Caco-2 (cell line): ENCODE results near the gene CLDN14. TPM values are rescaled to one million over a fixed set of nuclear protein-coding genes. Genes with fewer than 3 reads are reported as not detected.

Experiments
- BruUV-seq: library from RNA; stranded (reverse); fragments of 400-500 nt; replicated peaks from 2 replicates; lab custom pipeline; 2021; lab: Mats Ljungman, UMichigan
- CTCF ChIA-PET: fragments of 300-600 bp; sonication (Branson Sonifier 250); formaldehyde crosslinking; loops from one replicate; lab custom pipeline; 2022; ENCODE audit warnings: antibody characterized with exemption; lab: Charles Lee
- POLR2A ChIA-PET: fragments of 300-600 bp; sonication (Branson Sonifier 250); formaldehyde crosslinking; loops from one replicate; lab custom pipeline; 2022; ENCODE audit warnings: antibody characterized with exemption; lab: Charles Lee
- DNase-seq, 2 experiments: peaks; one replicate each; pipeline versions ENCODE4 v3.0.0 to v3.0.0-alpha.2; 2020 to 2022
- H3K27me3 ChIP-seq: replicated peaks from 2 replicates; pipeline ENCODE4 v1.6.0; 2011; ENCODE audit warnings: low read length; ENCODE audit not compliant: control insufficient read depth, insufficient read depth
- H3K36me3 ChIP-seq: 2 replicates; pipeline ENCODE4 v1.5.1; 2011; ENCODE audit warnings: low read length; ENCODE audit not compliant: control insufficient read depth, insufficient read depth
- H3K4me1 ChIP-seq: fragments of 250-450 bp; sonication (Bioruptor Pico); 2 replicates; pipeline ENCODE4 v1.5.1; 2020; ENCODE audit warnings: mild to moderate bottlenecking
- H3K4me3 ChIP-seq: 2 replicates; pipeline ENCODE4 v1.5.1; 2011; ENCODE audit warnings: low read depth, mild to moderate bottlenecking, control low read depth, low read length
- H3K9me3 ChIP-seq: fragments of 250-450 bp; sonication (Bioruptor Pico); 2 replicates; pipeline ENCODE4 v1.5.1; 2020; ENCODE audit warnings: mild to moderate bottlenecking, moderate library complexity
- H3K27ac Mint-ChIP-seq: one replicate; pipeline ENCODE4 v1.8.0; 2022; ENCODE audit warnings: mixed read lengths; ENCODE audit not compliant: unreplicated experiment
- H3K27me3 Mint-ChIP-seq: one replicate; pipeline ENCODE4 v1.8.0; 2022; ENCODE audit warnings: mixed read lengths; ENCODE audit not compliant: insufficient read depth, unreplicated experiment
- H3K36me3 Mint-ChIP-seq: one replicate; pipeline ENCODE4 v1.8.0; 2022; ENCODE audit warnings: mild to moderate bottlenecking, mixed read lengths; ENCODE audit not compliant: insufficient read depth, unreplicated experiment
- H3K4me1 Mint-ChIP-seq: one replicate; pipeline ENCODE4 v1.8.0; 2022; ENCODE audit warnings: low read depth, mixed read lengths; ENCODE audit not compliant: unreplicated experiment
- H3K4me3 Mint-ChIP-seq: one replicate; pipeline ENCODE4 v1.8.0; 2022; ENCODE audit warnings: mild to moderate bottlenecking, moderate library complexity, mixed read lengths; ENCODE audit not compliant: unreplicated experiment
- H3K9me3 Mint-ChIP-seq: one replicate; pipeline ENCODE4 v1.8.0; 2022; ENCODE audit warnings: mixed read lengths; ENCODE audit not compliant: unreplicated experiment
- intact Hi-C: fragments of 100-400 bp; cut with micrococcal nuclease; formaldehyde crosslinking; loops from one replicate; pipeline ENCODE4 v1.10.0; 2022; ENCODE audit not compliant: unreplicated experiment
- total RNA-seq: library from RNA; stranded (reverse); gene quantifications from 2 replicates; pipeline ENCODE4 v1.2.3, GENCODE V29; 2022
- TF ChIP-seq, protein P1 (sequence below), 2 experiments: fragments of 200-600 bp in 1 of 2; IDR thresholded peaks; 1 replicate in 1 of 2; 2 replicates in 1 of 2; pipeline versions ENCODE4 v1.5.1 to v1.8.0; 2011 to 2022; ENCODE audit warnings: antibody characterized with exemption in 1 of 2, control low read depth in 1 of 2, inconsistent platforms in 1 of 2, low read depth in 1 of 2, low read length in 1 of 2, mild to moderate bottlenecking in 1 of 2, moderate library complexity in 1 of 2; ENCODE audit not compliant: insufficient read depth in 1 of 2, severe bottlenecking in 1 of 2, unreplicated experiment in 1 of 2

CLDN14 gene
- total RNA-seq, 1 experiment from 2014 or later, result not detected

DNA sequence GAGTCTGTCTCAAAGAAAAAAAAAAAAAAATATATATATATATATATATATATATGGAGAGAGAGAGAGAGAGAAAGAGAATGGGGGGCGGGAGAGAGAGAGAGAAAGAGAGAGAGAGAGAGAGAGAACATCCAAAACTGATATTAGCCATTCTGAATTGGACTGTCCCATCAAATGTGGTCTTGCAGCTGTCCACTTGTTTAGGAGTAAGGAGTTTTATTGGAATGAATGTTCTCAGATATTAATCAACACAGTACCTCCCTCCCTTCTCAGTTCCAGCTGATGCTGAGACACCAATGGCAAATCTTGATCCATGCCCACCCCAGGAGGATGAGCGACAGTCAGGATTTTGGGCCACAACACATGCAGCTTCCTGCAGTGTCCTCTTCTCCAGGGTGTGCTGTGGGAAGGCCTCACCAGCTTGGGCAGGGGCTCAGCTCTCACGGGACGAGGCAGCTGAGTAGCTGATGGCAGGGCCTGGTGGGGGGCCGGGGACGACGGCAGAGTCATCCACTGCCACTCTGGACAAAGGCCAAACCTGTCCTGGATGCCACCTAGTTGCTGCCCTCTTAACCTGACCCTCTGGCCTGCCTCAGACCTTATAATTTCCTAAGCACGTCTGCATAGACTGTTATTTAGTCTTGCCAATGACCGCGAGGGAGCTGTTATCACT lies 9.3 kb upstream of the CLDN14 start:
- Histone ChIP-seq H3K27me3 (no peaks in the 10 kb centered on the region), H3K36me3 (no peaks in the 10 kb centered on the region), H3K9me3 (no peaks in the 10 kb centered on the region), H3K4me3 (no peak overlapping the region), H3K4me1 (no peaks in the 10 kb centered on the region)
- no peak overlapping the region for H3K27ac Mint-ChIP-seq
- H3K9me3 Mint-ChIP-seq, result no peaks in the 10 kb centered on the region
- no peaks in the 10 kb centered on the region for H3K27me3 Mint-ChIP-seq
- CTCF ChIA-PET, result no interaction called here
- TF ChIP-seq, protein P1, sequence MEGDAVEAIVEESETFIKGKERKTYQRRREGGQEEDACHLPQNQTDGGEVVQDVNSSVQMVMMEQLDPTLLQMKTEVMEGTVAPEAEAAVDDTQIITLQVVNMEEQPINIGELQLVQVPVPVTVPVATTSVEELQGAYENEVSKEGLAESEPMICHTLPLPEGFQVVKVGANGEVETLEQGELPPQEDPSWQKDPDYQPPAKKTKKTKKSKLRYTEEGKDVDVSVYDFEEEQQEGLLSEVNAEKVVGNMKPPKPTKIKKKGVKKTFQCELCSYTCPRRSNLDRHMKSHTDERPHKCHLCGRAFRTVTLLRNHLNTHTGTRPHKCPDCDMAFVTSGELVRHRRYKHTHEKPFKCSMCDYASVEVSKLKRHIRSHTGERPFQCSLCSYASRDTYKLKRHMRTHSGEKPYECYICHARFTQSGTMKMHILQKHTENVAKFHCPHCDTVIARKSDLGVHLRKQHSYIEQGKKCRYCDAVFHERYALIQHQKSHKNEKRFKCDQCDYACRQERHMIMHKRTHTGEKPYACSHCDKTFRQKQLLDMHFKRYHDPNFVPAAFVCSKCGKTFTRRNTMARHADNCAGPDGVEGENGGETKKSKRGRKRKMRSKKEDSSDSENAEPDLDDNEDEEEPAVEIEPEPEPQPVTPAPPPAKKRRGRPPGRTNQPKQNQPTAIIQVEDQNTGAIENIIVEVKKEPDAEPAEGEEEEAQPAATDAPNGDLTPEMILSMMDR (IDR thresholded peaks at IDR 0.05; ENCODE audit: insufficient read depth in 1 of 2, low read depth in 1 of 2, low read length in 1 of 2, severe bottlenecking in 1 of 2, unreplicated experiment in 1 of 2), result no peak
- DNase-seq, result no peak
- POLR2A ChIA-PET, result no interaction called here
- no TSS peak for BruUV-seq
- H3K4me1 Mint-ChIP-seq, result no peaks in the 10 kb centered on the region
- intact Hi-C loops, result no loop called here
- no peaks in the 10 kb centered on the region for H3K36me3 Mint-ChIP-seq
- no peak overlapping the region for H3K4me3 Mint-ChIP-seq

DNA sequence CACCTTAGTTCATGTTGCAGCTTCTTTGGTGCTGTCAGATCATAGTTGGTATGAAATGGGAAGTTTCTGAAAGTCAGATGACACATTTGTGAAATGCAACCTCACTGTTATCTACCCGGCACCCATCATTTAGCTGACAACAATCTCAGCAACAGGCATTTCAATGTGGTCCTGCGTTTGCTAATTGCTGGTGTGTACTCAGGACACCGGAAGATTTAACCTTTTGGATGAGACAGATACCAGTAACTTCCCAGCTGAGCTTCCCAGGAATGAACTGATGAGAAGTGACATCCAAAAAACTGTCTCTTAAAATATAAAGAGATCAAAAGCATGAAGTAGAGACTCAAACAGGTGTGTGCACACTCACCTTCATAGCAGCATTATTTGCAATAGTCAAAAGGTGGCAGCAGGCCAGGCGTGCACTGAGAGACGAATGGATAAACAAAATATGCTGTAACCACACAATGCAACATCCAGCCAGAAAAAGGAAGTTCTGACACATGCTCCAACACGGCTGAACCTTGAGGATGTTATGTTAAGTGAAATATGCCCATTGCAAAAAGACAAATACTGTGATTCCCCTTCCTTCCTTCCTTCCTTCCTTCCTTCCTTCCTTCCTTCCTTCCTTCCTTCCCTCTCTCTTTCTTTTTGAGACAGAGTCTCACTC lies 7.9 kb upstream of the CLDN14 start:
- POLR2A ChIA-PET, result no interaction called here
- no TSS peak for BruUV-seq

DNA sequence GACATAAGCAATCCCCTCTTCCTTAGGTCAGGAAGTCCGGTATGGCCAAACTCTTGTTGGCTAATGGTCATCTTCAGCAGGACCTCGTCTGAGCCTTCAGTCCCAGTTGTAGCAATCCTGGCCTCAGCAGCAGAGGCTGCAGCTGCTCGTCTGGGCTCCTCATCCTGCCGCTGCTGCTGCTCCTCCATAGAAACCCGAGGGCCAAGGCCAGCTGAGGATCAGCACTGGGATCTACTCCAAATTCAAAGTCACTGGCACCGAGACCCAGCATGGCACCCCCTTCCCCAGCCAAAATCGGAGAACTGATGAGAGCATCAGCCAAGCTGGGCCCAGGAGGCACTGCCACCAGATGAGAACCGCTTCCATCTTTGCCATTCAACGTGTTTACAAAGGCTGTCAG lies 6.3 kb upstream of the CLDN14 start:
- CTCF ChIA-PET, result interaction anchor here (0.6 kb wide), 1 partner anchor 476 kb away, joined by 4 read pairs; no protein-coding TSS in a partner anchor
- POLR2A ChIA-PET, result no interaction called here

More for the DNA sequence above, 7.9 kb upstream of the CLDN14 start:
- Mint-ChIP-seq H3K36me3 (no peaks in the 10 kb centered on the region), H3K27ac (no peak overlapping the region), H3K27me3 (no peaks in the 10 kb centered on the region), H3K4me3 (no peak overlapping the region), H3K9me3 (no peaks in the 10 kb centered on the region), H3K4me1 (peaks cover 2% of the 10 kb centered on the region)
- Histone ChIP-seq H3K4me3 (no peak overlapping the region), H3K9me3 (no peaks in the 10 kb centered on the region), H3K27me3 (no peaks in the 10 kb centered on the region), H3K36me3 (no peaks in the 10 kb centered on the region), H3K4me1 (no peaks in the 10 kb centered on the region)
- TF ChIP-seq, protein P1 (IDR thresholded peaks at IDR 0.05; ENCODE audit: insufficient read depth in 1 of 2, low read depth in 1 of 2, low read length in 1 of 2, severe bottlenecking in 1 of 2, unreplicated experiment in 1 of 2), result no peak
- CTCF ChIA-PET, result no interaction called here
- DNase-seq, result no peak
- intact Hi-C loops, result no loop called here

More for the DNA sequence above, 6.3 kb upstream of the CLDN14 start:
- no peaks in the 10 kb centered on the region for H3K9me3 ChIP-seq
- Mint-ChIP-seq H3K4me3 (no peak overlapping the region), H3K36me3 (no peaks in the 10 kb centered on the region), H3K4me1 (peaks cover 15% of the 10 kb centered on the region), H3K9me3 (no peaks in the 10 kb centered on the region), H3K27ac (no peak overlapping the region), H3K27me3 (no peaks in the 10 kb centered on the region)
- H3K4me1 ChIP-seq, result peaks cover 6% of the 10 kb centered on the region; the same call in 1 of the 2 replicates
- no TSS peak for BruUV-seq
- intact Hi-C loops, result no loop called here
- TF ChIP-seq, protein P1 (IDR thresholded peaks at IDR 0.05; ENCODE audit: insufficient read depth in 1 of 2, low read depth in 1 of 2, low read length in 1 of 2, severe bottlenecking in 1 of 2, unreplicated experiment in 1 of 2), result no peak
- H3K27me3 ChIP-seq, result no peaks in the 10 kb centered on the region
- no peaks in the 10 kb centered on the region for H3K36me3 ChIP-seq
- no peak for DNase-seq
- no peak overlapping the region for H3K4me3 ChIP-seq
